Measurements from ENCODE around the gene KANK3.
"Not testable (repeated sequence)": the region's sequence is repeated elsewhere in the genome, so short reads cannot be mapped to it uniquely, and the experiment has no call there.

KANK3 gene

GRCh38 chr19:8388612-8388958 is 45.5 kb upstream of the KANK3 start:
- Histone ChIP-seq H3K4me1 (ENCODE audit: control insufficient read depth in 1 of 2, insufficient read depth in 1 of 2, low read depth in 1 of 2, low read length in 1 of 2) (peaks cover 44 to 52% of the 10 kb centered on the region in 2 experiments), H3K27me3 (no peaks in the 10 kb centered on the region), H3K9me3 (no peaks in the 10 kb centered on the region), H3K4me3 (ENCODE audit: low read depth in 1 of 2, low read length in 1 of 2) (no peak overlapping the region), H3K36me3 (no peaks in the 10 kb centered on the region), H3K27ac (no peak overlapping the region)
- TF ChIP-seq, protein P1, sequence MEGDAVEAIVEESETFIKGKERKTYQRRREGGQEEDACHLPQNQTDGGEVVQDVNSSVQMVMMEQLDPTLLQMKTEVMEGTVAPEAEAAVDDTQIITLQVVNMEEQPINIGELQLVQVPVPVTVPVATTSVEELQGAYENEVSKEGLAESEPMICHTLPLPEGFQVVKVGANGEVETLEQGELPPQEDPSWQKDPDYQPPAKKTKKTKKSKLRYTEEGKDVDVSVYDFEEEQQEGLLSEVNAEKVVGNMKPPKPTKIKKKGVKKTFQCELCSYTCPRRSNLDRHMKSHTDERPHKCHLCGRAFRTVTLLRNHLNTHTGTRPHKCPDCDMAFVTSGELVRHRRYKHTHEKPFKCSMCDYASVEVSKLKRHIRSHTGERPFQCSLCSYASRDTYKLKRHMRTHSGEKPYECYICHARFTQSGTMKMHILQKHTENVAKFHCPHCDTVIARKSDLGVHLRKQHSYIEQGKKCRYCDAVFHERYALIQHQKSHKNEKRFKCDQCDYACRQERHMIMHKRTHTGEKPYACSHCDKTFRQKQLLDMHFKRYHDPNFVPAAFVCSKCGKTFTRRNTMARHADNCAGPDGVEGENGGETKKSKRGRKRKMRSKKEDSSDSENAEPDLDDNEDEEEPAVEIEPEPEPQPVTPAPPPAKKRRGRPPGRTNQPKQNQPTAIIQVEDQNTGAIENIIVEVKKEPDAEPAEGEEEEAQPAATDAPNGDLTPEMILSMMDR (IDR thresholded peaks at IDR 0.05), result no peak

- peaks cover 44 to 52% of the 10 kb centered on the region in 2 experiments for H3K4me1 ChIP-seq (ENCODE audit: control insufficient read depth in 1 of 2, insufficient read depth in 1 of 2, low read depth in 1 of 2, low read length in 1 of 2)
- TF ChIP-seq, protein P1 (IDR thresholded peaks at IDR 0.05), result no peak
- H3K27me3 ChIP-seq, result no peaks in the 10 kb centered on the region
- no peak overlapping the region for H3K4me3 ChIP-seq (ENCODE audit: low read depth in 1 of 2, low read length in 1 of 2)
- no peaks in the 10 kb centered on the region for H3K36me3 ChIP-seq
- H3K9me3 ChIP-seq, result no peaks in the 10 kb centered on the region
- H3K27ac ChIP-seq, result no peak overlapping the region
Observed at GRCh38 chr19:8387688-8388611, 44.9 kb upstream of the KANK3 start.

- Histone ChIP-seq H3K36me3 (no peaks in the 10 kb centered on the region), H3K27me3 (no peaks in the 10 kb centered on the region), H3K4me1 (ENCODE audit: control insufficient read depth in 1 of 2, insufficient read depth in 1 of 2, low read depth in 1 of 2, low read length in 1 of 2) (peaks cover 40 to 48% of the 10 kb centered on the region in 2 experiments), H3K27ac (no peak overlapping the region), H3K9me3 (no peaks in the 10 kb centered on the region), H3K4me3 (ENCODE audit: low read depth in 1 of 2, low read length in 1 of 2) (no peak overlapping the region)
- TF ChIP-seq, protein P1 (IDR thresholded peaks at IDR 0.05), result no peak
Observed at GRCh38 chr19:8386990-8387389, 43.9 kb upstream of the KANK3 start.

- H3K4me3 ChIP-seq (ENCODE audit: low read depth in 1 of 2, low read length in 1 of 2); H3K36me3 ChIP-seq; H3K9me3 ChIP-seq; H3K27me3 ChIP-seq: not testable (repeated sequence)
- peaks cover 34 to 42% of the 10 kb centered on the region in 2 experiments for H3K4me1 ChIP-seq (ENCODE audit: control insufficient read depth in 1 of 2, insufficient read depth in 1 of 2, low read depth in 1 of 2, low read length in 1 of 2)
- peak overlapping the region; percentile 62 for H3K27ac ChIP-seq
Observed at GRCh38 chr19:8386419-8386818, 43.4 kb upstream of the KANK3 start.

- H3K27me3 ChIP-seq; H3K9me3 ChIP-seq; H3K36me3 ChIP-seq; H3K4me3 ChIP-seq (ENCODE audit: low read depth in 1 of 2, low read length in 1 of 2): not testable (repeated sequence)
- peaks cover 28 to 34% of the 10 kb centered on the region in 2 experiments for H3K4me1 ChIP-seq (ENCODE audit: control insufficient read depth in 1 of 2, insufficient read depth in 1 of 2, low read depth in 1 of 2, low read length in 1 of 2)
- peak overlapping the region; percentile 62 for H3K27ac ChIP-seq
Observed at GRCh38 chr19:8385566-8385965, 42.5 kb upstream of the KANK3 start.

DNA sequence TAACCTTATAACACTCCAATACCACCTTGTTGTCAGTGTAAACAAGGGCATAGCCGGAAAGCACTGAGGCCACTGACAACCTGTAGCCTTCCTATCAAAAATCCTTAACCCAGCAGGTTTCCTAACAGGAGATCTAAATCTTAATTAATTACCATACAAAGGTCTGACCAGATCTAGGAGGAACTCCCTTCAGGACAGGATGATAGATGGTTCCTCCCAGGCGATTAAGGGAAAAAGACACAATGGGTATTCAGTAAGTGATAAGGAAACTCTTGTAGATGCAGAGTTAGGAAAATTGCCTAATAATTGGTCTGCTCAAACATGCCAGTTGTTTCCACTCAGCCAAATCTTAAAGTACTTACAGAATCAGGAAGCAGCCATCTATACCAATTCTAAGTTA is 42.0 kb upstream of the KANK3 start:
- H3K27me3 ChIP-seq; H3K36me3 ChIP-seq; H3K9me3 ChIP-seq; H3K4me3 ChIP-seq (ENCODE audit: low read depth in 1 of 2, low read length in 1 of 2): not testable (repeated sequence)
- Histone ChIP-seq H3K27ac (peak overlapping the region; percentile 62), H3K4me1 (ENCODE audit: control insufficient read depth in 1 of 2, insufficient read depth in 1 of 2, low read depth in 1 of 2, low read length in 1 of 2) (peaks cover 28 to 32% of the 10 kb centered on the region in 2 experiments)

DNA sequence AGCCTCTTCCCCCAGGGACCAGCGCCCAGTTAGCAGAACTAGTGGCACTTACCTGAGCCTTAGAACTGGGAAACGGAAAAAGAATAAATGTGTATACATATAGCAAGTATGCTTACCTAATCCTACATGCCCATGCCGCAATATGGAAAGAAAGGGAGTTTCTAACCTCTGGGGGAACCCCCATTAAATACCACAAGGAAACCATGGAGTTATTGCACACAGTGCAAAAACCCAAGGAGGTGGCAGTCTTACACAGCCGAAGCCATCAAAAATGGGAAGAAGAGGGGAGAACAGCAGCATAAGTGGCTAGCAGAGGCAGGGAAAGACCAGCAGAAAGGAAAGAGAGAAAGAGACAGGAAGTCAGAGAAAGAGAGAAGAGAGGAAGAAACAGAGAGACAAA is 41.5 kb upstream of the KANK3 start:
- H3K4me3 ChIP-seq (ENCODE audit: low read depth in 1 of 2, low read length in 1 of 2); H3K9me3 ChIP-seq; H3K27me3 ChIP-seq; H3K36me3 ChIP-seq: not testable (repeated sequence)
- Histone ChIP-seq H3K27ac (peak overlapping the region; percentile 62), H3K4me1 (ENCODE audit: control insufficient read depth in 1 of 2, insufficient read depth in 1 of 2, low read depth in 1 of 2, low read length in 1 of 2) (peaks cover 25 to 30% of the 10 kb centered on the region in 2 experiments)

DNA sequence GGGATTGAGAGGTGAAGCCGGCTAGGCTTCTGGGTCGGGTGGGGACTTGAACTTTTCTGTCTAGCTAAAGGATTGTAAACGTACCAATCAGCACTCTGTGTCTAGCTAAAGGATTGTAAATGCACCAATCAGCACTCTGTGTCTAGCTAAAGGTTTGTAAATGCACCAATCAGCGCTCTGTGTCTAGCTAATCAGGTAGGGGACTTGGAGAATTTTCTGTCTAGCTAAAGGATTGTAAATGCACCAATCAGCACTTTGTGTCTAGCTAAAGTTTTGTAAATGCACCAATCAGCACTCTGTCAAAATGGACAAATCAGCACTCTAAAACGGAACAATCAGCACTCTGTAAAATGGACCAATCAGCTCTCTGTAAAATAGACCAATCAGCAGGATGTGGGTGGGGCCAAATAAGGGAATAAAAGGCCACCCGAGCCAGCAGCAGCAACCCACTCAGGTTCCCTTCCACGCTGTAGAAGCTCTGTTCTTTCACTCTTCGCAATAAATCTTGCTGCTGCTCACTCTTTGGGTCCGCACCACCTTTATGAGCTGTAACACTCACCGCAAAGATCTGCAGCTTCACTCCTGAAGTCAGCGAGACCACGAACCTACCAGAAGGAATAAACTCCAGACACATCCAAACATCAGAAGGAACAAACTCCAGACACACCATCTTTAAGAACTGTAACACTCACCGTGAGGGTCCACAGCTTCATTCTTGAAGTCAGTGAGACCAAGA is 36.3 kb upstream of the KANK3 start:
- not testable (repeated sequence) for H3K27me3 ChIP-seq

More for the DNA sequence above, 36.3 kb upstream of the KANK3 start:
- not testable (repeated sequence) for H3K4me3 ChIP-seq (ENCODE audit: low read depth in 1 of 2, low read length in 1 of 2); H3K4me1 ChIP-seq (ENCODE audit: control insufficient read depth in 1 of 2, insufficient read depth in 1 of 2, low read depth in 1 of 2, low read length in 1 of 2); H3K36me3 ChIP-seq; H3K27ac ChIP-seq; H3K9me3 ChIP-seq
